OCI-LY3 (cell line): ENCODE results near the gene CARF.

Source experiments
- EZH2phosphoT487 ChIP-seq: fragments of 200-600 bp; shearing (Covaris generic); IDR thresholded peaks from 2 replicates; pipeline ENCODE4 v1.6.1; 2018; ENCODE audit warnings: antibody characterized with exemption, mixed run types, low read depth
- TF ChIP-seq, protein P1 (sequence below): fragments of 200-600, 300-600 bp; sonication (generic); IDR thresholded peaks from 2 replicates; pipeline ENCODE4 v1.5.1; 2014; ENCODE audit warnings: antibody characterized with exemption, low read length, low read depth

DNA sequence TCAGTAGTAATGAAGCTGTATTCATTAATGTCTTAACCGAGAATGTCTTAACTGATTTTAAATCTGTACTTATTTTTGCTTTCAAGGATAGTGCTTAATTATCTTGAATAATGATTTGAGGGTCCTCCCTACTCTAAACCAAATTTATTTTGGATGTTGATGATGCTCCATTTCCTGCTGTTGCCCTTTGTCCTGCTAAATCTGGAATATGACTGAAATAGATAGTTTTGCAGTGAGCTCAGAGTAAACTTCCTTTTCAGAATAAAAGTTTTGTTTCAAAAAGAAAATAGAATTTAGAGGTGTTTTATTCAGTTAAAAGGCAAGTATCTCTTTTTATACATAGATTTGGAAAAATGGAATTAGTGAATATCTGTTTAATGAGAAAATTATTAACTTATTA, 110.7 kb downstream of the CARF start:
- TF ChIP-seq, protein P1, sequence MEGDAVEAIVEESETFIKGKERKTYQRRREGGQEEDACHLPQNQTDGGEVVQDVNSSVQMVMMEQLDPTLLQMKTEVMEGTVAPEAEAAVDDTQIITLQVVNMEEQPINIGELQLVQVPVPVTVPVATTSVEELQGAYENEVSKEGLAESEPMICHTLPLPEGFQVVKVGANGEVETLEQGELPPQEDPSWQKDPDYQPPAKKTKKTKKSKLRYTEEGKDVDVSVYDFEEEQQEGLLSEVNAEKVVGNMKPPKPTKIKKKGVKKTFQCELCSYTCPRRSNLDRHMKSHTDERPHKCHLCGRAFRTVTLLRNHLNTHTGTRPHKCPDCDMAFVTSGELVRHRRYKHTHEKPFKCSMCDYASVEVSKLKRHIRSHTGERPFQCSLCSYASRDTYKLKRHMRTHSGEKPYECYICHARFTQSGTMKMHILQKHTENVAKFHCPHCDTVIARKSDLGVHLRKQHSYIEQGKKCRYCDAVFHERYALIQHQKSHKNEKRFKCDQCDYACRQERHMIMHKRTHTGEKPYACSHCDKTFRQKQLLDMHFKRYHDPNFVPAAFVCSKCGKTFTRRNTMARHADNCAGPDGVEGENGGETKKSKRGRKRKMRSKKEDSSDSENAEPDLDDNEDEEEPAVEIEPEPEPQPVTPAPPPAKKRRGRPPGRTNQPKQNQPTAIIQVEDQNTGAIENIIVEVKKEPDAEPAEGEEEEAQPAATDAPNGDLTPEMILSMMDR = no peak
- no peak for TF ChIP-seq EZH2phosphoT487
